GM19099 (cell line): ENCODE data around the gene MYO1H.

Experiments used
- POLR2A ChIP-seq: IDR thresholded peaks from 3 replicates; pipeline ENCODE4 v1.6.1; 2011; ENCODE audit warnings: low read depth; ENCODE audit not compliant: insufficient read length; ENCODE audit errors: extremely low read depth

Gene MYO1H

DNA sequence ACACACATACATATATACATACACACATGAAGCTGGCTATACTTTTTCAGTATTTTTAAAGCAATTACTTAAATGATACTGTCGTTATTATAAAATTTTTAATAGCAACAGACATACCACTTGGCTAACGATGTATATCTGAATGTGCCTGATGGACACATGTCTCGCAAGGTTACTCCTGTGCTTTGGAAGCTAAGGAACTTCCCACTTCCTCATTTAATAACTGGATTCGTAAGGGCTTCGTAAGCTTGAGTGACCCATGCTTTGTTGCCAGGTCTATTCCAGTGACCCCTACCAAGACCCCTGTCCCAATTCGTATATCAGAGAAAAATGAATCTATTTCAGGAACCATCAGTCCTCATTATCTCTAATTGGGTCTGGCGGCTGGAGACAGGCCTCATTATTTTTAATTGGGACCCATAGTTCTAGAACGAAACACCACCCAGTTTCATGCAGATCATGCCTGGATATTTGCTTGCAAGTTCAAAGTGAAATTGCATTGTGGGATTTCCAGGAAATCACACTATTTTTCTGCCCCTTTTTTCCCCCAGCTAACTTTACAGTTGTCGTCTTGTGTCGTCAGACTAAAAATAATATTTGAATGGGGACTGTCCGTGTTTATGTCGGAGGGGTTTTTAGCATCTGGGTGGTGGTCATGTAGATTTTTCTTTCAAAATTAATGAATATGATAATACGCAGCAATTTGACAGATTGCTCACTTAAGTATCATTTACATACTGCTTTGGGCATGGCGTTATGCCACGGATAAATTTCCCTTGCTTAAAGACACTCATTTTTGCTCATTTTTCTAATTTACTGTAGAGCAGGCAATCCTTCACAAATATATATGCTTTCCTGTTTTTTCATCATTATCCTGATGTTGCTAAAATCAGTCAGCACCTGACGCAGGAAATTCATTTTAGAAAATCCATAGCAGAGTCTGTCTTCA, 17.1 kb upstream of the MYO1H start:
- TF ChIP-seq POLR2A: no peak

- TF ChIP-seq POLR2A: no peak
Measured at GRCh38 chr12:109331301-109331952, 16.3 kb upstream of the MYO1H start.

GRCh38 chr12:109334887-109335286, 12.8 kb upstream of the MYO1H start:
- no peak for TF ChIP-seq POLR2A

DNA sequence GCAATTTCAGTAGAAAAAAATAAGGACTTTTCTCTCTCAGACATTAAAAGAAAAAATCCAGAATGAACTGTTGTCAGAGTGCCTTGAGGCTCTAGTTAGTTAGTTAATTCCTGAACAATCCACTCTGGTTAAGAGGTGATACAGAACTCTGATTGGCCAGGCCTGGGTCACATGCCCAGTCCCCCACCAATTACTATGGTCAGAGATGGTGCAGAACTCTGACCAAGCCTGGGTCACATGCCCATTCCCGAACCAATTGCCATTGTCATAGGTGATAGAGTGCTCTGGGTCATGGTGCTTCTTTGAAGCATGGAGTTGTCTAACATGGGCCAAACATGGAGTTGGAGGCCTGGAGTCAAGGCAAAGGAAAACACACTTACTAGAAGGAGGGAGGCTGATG, 11.1 kb upstream of the MYO1H start:
- no peak for TF ChIP-seq POLR2A

DNA sequence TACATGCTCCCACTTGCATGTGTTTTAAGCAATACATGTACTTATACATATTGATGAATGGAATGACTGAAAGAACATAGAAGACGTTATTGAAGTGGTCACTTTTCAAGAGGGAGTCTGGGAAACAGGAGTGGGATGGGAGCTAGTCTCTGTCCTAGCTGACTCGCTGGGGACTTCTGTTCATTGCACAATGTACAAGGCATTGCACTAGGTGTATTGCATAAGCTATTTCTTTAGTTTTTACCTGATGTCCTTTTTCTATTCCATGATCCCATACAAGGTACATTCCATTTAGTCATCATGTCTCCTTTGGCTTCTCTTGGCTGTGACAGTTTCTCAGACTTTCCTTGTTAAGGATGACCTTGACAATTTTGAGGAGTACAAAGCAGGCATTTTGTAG, 4.0 kb upstream of the MYO1H start:
- no peak for TF ChIP-seq POLR2A

GRCh38 chr12:109345428-109345827, 2.3 kb upstream of the MYO1H start:
- TF ChIP-seq POLR2A: no peak

DNA sequence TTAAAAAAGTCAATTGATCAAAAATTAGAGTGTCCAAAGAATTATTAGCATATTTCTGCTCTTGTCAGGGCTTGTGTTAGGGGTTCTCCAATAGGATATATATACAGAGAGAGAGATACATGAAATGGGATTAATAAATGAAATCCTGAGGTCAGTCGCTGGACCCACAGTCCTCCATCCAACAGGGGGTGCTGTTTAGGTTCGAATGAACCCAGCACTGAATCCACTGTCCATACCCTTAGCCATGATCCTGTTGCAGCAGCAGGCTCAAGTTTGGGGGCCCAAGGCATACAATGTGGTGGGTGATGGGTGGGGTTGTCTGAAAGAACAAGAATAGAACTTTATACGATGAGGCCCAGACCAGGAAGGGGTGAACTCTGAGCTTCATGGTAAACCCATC, 780 bp upstream of the MYO1H start:
- TF ChIP-seq POLR2A: no peak

DNA sequence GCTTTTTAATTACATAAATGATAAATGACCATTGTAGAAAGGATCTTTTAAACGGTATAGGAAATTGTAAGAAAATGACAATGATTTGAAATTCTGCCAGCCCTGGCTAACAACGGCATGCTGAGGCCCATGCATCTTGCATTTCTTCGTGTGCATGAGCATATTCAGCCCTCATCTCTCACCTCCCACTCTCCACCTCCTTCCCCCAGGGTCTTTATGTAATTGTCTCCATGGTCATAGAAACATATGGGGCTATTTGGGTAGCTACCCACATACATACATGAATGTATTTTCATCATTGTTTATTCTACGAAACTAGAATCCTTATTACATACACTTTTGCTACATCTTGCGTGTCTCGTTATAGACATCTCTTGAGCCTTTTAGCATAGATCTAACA, 4.5 kb downstream of the MYO1H start:
- TF ChIP-seq POLR2A: no peak

DNA sequence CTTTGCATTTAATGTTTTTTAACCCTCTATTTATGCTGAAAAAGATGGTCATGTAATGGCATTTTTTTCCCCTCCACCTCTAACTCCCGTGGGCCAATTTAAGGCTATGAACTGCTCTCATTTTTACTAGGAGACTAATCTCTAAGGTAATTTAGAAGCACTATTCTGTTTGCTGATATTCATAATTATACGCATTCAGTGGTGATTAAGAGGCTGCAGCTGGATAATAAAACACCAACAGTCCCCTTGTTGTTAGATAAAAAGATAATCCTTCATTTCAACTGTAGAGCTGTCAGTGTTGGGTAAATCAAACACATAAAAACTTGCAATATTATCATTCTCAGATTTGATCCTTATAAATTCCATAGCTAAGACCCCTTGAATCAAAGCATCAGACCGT, 8.9 kb downstream of the MYO1H start:
- TF ChIP-seq POLR2A: no peak

- TF ChIP-seq POLR2A: no peak
Measured at GRCh38 chr12:109357032-109357431, 9.3 kb downstream of the MYO1H start.

DNA sequence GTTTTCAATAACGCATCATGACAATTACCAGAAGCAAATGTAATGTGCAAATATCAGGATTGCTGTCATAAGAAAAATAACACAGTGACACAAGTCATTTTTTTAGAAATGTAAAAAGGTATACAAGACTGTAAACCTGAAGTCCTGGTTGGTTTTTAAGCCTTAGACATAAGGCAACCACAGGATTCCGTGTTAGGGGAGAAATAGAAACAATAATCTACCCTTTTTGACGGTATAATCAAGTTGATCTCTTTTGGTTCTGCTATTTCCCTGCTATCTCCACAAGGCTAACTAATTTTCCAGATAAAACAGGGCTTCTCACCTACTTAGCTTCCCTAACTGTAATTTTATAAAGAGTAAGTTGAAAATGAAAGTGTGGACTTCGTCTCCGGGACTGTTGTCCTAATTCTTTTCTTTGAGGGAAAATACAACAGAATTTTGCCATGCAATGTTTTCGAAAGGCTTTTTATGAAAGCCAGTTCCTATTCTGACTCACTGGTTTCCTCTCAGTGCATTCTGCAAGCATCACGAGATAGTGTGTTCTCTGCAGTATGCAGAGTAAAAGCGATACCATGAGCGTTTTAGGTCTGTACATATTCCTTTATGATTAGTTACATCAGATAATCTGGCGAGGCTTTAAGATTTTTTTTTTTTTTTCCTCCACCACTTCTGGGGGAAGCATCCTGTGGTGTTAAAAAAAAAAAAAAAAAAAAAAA, 10.6 kb downstream of the MYO1H start:
- TF ChIP-seq POLR2A: no peak

DNA sequence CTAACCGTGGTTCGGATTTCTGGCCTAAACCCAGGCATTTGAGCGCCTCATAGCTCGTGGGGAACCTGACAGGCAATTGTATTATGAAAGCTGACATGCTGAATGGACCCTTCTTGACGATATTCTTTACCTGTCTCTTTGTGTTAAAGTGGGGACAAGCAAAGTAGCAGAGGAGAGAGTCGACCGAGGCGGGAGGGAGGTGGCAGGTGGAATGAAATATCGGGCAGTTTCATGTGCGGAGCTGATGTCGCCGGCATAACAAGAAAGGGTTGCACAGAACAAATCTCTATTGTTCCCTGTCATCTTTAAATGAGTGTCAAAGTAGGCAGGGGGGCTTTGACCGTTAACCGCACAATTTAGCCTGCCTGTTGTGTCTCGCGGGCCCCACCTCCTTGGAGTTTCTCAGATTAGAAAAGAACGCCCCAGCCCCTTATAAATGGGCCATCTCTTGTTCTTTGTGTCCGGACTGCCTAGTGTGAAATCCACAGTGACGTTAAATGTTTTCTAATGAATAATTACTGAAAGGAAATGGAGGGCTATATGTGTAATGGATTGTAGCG, 11.5 kb downstream of the MYO1H start:
- no peak for TF ChIP-seq POLR2A

GRCh38 chr12:109369831-109370230, 22.1 kb downstream of the MYO1H start:
- TF ChIP-seq POLR2A: no peak

DNA sequence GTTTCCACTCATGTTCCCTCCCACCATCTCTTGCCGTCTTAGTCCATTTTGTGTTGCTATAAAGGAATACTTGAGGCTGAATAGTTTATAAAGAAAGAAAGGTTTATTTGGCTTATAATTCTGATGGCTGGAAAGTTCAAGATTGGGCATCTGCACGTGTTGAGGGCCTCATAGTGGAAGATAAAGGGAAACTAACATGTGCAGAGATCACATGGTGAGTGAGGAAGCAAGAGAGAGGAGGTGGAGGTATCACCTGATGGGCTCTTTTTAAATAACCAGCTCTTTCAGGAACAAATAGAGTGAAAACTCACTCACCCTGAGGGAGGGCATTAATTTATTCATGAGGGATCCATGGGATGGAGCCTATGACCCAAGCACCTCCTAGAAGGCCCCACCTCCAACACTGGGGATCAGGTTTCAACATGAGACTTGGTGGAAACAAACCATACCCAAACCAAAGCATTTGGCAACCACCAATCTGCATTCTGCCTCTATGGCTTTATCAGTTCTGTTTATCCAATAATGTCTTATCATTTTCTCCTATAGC, 29.5 kb downstream of the MYO1H start:
- no peak for TF ChIP-seq POLR2A

DNA sequence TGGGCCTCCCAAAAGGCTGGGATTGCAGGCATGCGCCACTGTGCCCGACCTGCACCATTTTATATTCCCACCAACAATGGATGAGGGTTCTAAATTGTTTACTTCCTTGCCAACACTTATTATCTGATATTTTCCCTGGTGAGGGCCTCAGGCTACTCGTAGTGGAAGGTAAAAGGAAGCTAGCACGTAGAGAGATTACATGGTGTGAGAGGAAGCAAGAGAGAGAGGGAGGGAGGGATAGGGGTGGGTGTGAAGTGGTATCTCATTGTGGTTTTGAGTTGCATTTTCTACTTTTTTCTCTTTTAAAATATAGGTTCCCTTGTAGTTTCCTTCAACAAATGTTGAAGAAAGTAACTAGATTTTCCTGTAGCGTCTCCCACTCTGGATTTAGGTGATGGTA, 30.9 kb downstream of the MYO1H start:
- no peak for TF ChIP-seq POLR2A
